ENCODE measurements around the gene TTC34.

The TTC34 gene

DNA sequence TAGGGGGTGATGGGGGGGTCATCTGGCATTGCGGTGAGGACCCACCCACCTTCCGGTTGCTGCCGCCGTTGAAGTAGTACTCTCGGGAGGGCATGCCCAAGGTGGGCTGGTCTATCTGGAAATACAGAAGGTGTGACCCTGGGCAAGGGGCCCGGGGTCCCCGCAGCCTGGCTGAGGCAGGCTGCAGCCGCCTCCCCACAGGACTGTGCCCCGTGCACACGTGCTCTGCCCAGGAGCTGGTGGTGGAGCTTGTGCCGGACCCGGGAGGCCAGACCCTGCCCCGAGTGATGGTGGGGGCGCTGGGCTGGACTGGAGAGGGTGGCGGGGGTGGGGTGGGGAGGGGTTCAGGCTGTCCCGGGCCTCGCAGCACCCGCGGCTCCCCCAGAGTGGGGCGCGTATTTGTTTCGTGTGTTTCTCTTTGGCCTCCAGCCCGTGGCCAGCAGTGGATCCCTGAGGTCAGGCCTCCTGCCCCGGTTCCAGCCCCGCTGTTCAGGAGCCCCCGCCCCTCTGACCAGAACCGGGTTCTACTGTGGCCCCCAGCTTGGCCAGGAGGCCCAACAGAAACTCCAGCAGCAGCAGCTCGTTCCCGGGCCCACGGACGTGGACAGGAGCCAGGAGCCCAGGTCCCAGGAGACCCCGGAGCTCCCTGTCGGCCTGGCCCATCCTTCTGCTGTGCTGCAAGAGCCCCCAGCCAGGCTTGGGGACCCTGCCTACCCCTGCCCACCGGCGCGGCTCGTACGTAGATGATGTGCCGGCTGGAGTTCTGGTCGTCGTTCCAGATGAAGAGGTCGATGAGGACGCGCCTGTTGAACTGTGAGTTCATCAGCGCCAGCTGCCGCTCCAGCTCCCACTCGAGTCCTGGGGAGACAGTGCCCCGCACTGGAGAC lies 195.7 kb downstream of the TTC34 start:
- TF ChIP-seq, protein P1, sequence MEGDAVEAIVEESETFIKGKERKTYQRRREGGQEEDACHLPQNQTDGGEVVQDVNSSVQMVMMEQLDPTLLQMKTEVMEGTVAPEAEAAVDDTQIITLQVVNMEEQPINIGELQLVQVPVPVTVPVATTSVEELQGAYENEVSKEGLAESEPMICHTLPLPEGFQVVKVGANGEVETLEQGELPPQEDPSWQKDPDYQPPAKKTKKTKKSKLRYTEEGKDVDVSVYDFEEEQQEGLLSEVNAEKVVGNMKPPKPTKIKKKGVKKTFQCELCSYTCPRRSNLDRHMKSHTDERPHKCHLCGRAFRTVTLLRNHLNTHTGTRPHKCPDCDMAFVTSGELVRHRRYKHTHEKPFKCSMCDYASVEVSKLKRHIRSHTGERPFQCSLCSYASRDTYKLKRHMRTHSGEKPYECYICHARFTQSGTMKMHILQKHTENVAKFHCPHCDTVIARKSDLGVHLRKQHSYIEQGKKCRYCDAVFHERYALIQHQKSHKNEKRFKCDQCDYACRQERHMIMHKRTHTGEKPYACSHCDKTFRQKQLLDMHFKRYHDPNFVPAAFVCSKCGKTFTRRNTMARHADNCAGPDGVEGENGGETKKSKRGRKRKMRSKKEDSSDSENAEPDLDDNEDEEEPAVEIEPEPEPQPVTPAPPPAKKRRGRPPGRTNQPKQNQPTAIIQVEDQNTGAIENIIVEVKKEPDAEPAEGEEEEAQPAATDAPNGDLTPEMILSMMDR (IDR thresholded peaks at IDR 0.05; ENCODE audit: insufficient read depth, low read length, poor library complexity, severe bottlenecking): no peak
- Histone ChIP-seq H3K4me3 (replicated peaks; ENCODE audit: low read depth, low read length) (no peak overlapping the region), H3K36me3 (ENCODE audit: control insufficient read depth, insufficient read depth, low read length) (no peaks in the 10 kb centered on the region)

DNA sequence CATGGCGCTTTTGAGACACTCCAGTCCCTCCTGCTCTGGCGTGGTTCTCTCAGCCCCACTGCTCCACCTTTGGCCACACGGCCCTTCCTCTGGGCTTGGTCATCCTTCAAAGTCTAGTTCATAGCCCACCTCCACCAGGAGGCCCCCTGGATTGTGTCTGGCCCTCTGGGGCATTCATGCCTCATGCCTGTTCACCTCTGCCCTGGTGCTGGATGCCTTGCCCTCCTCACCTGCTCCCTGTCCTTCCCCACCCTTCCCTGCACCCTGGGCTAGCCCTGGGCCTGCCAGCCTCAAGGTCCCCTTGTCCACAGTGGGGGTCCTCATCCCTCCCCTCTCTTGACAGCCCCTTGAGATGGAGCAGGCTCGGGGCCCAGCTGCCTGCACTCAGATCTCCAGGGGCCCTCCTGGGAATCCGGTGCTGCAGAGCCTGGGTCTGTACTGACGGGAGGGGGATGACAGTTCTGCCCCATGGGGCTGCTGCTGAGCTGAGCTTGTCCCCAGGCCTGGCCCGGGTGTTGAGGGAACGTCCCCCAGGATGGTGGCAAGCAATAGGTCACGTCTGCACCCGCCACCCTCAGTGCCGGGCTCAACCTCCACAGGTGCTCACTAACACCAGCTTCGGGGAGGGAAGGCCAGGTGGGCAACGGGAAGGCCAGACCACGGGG lies 196.5 kb downstream of the TTC34 start:
- TF ChIP-seq, protein P1 (IDR thresholded peaks at IDR 0.05; ENCODE audit: insufficient read depth, low read length, poor library complexity, severe bottlenecking): no peak
- DNase-seq (ENCODE audit: extremely low read depth, insufficient read length): no peak
- Histone ChIP-seq H3K36me3 (ENCODE audit: control insufficient read depth, insufficient read depth, low read length) (no peaks in the 10 kb centered on the region), H3K4me3 (replicated peaks; ENCODE audit: low read depth, low read length) (no peak overlapping the region), H3K27me3 (replicated peaks; ENCODE audit: control insufficient read depth, insufficient read depth, low read length) (no peaks in the 10 kb centered on the region)

More for the DNA sequence above, 195.7 kb downstream of the TTC34 start:
- H3K27me3 ChIP-seq (replicated peaks; ENCODE audit: control insufficient read depth, insufficient read depth, low read length): no peaks in the 10 kb centered on the region
- no peak for DNase-seq (ENCODE audit: extremely low read depth, insufficient read length)

DNA sequence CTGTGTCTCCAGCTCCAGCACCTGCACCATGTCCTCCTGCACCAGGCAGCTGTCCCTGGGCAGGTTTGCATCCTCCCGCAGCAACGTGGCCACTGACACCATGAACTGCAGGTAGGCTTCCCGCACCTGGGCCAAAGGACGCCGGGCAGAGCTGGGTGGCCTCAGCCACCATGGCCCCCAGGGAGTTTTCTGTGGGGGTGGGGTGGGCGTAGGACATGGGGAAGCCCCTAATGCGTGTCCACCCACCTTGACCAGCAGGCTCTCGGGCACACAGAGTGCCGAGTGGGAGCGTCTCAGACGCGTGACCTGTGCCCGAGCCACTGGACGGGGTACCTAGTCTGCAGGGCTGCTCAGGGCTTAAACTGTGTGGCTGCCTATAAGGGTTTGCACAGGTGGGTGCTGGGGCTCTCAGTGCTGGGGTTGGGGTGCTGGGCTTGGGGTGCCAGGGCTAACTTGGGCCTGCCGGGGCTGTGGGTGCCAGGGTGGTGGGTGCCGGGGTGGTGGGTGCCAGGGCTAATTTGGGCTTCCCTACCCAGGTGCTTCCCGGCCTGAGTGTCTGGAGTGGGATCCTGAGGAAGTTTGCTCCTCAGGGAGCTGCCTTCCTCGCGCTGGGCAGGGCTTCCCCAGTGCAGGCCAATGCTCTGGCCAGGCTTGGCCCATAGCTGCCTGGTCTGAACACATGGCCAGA lies 197.2 kb downstream of the TTC34 start:
- Histone ChIP-seq H3K36me3 (ENCODE audit: control insufficient read depth, insufficient read depth, low read length) (no peaks in the 10 kb centered on the region), H3K4me3 (replicated peaks; ENCODE audit: low read depth, low read length) (no peak overlapping the region), H3K27me3 (replicated peaks; ENCODE audit: control insufficient read depth, insufficient read depth, low read length) (no peaks in the 10 kb centered on the region)
- no peak for DNase-seq (ENCODE audit: extremely low read depth, insufficient read length)
- TF ChIP-seq, protein P1 (IDR thresholded peaks at IDR 0.05; ENCODE audit: insufficient read depth, low read length, poor library complexity, severe bottlenecking): no peak

DNA sequence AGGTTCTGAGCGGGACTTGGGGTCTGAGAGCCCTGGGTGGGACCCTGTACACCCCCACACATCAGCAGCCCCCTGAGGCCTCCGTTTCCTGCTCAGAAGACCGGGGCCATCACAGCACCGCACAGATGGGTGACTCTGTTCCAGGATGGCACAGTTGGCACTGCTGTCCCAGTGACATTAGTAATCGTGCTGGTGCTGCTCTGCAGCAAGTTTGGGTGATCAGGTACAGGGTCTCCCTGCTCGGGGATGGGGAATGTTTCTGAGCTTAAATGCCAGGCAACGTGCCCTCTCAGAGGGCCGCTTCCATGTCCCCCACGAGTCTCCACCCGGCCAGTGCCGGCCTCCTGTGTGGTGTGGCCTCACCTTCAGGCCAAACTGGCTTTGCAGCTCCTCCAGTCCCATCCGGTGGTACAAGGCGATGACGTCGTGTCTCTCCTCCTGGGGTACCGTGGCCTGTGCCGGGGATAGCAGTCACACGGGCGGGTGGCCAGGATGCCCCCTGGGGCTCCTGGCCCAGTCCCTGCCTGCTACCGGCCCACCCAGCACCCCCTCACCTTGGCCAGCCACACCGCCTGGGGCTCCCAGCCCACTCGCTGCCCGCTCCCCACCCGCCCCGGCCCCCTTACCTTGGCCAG lies 197.9 kb downstream of the TTC34 start:
- Histone ChIP-seq H3K27me3 (replicated peaks; ENCODE audit: control insufficient read depth, insufficient read depth, low read length) (no peaks in the 10 kb centered on the region), H3K4me3 (replicated peaks; ENCODE audit: low read depth, low read length) (no peak overlapping the region), H3K36me3 (ENCODE audit: control insufficient read depth, insufficient read depth, low read length) (no peaks in the 10 kb centered on the region)
- no peak for DNase-seq (ENCODE audit: extremely low read depth, insufficient read length)
- TF ChIP-seq, protein P1 (IDR thresholded peaks at IDR 0.05; ENCODE audit: insufficient read depth, low read length, poor library complexity, severe bottlenecking): no peak

DNA sequence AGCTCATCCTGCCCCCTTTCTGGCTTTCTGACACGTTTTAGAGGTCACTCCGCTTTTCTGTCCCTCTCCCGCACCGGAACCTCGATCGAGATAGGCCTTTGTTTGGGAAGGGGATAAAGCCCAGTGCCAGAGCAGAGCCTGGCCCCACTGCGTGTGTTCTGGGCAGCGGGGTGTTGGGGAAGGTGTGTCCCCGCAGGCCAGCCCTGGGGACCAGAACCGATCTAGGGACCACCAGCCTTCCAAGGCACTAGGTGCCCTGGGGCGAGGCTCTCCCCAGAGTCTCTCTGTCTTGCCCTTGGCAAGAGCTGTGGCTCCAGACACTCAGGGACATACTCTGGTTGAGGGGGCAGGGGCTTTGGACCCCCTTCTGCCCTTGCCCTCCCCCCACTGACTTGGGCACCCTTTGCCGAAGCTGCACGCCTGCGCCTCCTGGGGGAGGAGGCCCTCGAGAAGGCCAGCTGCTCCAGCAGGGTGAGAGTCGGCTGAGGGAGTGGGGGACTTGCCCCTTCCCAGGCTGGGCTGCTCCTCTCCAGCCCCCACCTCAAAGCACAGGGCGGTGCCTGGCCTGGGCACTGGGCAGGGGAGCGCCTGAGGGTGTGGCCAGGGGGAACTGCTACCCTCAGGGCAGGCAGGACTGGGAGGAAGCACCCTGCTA lies 198.5 kb downstream of the TTC34 start:
- no peaks in the 10 kb centered on the region for H3K27me3 ChIP-seq (replicated peaks; ENCODE audit: control insufficient read depth, insufficient read depth, low read length)
- no peak for DNase-seq (ENCODE audit: extremely low read depth, insufficient read length)
- TF ChIP-seq, protein P1 (IDR thresholded peaks at IDR 0.05; ENCODE audit: insufficient read depth, low read length, poor library complexity, severe bottlenecking): no peak

More for the DNA sequence above, 198.5 kb downstream of the TTC34 start:
- Histone ChIP-seq H3K4me3 (replicated peaks; ENCODE audit: low read depth, low read length) (no peak overlapping the region), H3K36me3 (ENCODE audit: control insufficient read depth, insufficient read depth, low read length) (no peaks in the 10 kb centered on the region)

Measured in GM06990 (cell line).